AG20443 (cell line): ENCODE data around the gene PIP5KL1.

ENCODE experiments used
- DNase-seq: peaks from one replicate; pipeline ENCODE4 v3.0.0; 2012; ENCODE audit warnings: low spot score, mixed read lengths

PIP5KL1 gene

DNA sequence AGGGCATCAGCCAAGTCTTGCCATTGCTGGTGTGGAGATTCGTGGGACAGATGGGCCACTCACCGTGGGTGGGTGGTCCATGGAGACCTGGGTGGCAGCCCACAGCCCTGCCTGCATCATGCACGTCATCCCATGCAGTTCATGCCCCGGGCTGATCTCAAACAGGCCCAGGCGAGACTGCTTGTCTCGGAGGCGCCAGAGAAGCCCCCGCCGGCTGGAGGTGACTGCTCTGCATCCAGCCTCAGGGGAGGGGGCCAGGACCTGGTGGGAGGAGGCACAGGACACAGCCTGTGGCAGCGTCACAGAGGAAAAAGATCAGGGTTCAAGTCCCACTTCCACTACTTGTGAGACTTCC, 975 bp downstream of the PIP5KL1 start:
- DNase-seq, result no peak

DNA sequence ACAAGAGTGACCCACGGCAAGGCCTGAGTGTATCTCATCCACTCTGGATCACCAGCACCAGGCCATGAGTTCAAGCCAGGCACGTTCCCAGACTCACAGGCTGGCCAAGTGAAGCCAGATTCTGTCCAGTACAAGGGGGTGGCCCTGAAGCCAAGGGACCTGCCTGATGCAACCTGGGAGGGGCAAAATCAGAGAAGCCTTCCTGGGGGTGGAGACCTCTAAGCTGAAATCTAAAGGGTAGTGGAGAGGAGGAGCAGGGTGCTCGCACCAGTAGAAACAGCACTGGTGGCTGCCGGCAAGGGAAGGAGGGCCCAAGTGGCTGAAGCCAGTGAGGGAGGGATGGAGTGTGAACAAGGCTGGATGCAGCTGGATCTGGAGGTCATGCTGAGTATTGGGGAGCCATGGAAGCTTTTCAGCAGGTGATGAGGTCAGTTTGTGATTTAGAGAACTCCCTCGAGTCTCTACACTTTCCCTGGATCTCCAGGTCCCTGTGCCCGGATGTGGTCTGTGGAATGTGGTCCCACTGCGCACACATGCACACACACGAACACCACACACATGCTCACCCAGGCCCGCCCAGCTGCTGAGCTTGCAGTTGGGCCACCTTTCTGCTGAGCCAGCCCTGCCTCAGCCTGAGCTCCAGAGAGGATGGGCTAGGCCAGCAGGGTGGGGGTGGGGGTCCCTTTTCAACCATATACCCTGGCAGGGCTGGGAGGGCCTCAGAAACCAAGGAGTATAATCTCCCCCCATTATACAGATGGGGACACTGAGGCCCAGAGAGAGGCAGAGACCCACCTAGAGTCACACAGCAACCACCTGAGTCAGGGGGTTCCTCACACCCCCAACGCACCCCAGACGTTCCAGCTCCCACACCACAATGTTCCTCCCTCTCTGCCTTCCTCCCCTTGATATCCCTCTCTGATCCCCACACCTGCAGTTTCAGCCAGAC, 1.6 kb downstream of the PIP5KL1 start:
- no peak for DNase-seq

DNA sequence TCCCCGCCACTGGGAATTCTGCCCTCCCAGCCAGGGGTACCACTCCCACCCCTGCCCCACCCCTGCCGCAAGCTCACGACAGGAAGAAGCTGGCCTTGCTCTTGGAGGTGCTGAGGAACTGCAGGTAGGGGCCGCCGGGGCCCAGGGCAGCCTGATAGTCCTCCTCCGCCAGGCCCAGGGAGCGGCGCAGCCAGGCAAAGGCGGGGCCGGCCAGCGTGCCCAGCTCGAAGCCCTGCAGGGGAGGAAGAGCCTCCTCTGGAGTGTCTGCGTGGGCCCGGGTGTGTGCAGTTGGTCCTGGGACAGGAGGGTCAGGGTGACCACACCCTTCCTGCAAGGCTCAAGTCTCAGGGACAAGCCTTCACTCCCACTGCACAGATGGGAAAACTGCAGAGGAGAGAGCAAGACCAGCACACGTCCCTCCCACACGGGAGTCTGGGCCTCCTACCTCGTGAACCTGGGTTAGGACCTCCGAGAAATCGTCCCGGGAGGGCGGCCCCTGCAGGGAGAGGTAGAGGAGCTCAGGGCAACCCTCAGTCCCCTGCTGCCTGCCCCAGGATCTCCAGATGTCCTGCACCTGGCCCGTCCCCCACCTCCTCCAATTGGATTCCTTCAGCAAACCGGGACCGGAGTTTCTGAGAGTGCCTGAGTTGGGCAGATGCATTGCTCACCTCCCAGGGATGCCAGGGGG, 2.4 kb downstream of the PIP5KL1 start:
- DNase-seq, result no peak

DNA sequence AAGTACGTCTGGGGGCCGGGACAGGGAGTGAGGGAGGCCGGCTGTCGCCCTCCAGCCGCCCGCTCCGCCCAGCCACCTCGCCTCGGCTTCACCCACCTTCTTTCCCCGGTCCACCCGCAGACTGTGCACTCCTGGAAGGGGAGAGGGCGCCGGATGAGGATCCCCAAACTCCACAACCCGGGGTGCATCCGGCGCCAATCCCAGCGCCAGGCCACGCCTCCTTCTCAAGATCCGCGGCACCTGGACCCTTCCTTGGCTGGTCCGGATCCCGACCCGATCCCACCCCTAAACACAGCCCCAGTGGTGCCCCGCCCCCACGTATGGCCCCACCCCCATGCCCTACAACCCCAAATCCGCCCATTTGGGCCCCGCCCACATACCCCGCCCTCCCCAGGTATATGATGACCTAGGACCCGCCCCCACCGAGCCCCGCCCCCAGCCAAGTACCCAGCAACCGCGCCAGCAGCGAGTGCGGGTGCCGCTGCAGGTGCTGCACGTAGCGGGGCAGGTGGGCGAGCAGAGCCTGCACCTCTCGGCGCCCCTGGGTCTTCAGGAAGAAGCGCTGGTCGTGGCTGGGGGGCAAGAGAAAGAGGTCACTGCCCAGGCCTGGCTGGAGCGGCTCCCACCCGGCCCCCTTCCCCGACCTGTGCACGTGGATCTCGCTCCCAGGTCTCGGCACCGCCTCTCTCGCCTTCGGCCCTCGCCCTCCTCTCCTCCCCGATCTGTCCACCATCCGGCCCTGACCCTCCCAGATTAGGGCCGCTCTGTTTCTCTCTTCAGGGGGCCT, 3.2 kb downstream of the PIP5KL1 start:
- no peak for DNase-seq

DNA sequence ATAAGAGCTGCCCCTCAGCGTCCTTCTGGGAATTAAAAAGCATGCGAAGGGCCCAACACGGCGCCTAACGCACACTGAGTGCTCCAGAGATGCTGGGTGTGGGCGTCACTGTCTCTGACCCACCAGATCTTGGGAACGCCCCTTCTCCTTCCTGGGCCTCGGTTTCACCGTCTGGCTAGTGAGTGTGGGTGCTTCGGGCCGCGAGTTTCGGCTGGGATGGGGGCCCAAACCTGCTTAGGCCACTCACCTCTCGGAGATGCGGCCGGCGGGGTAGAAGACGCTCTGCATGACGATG, 3.7 kb downstream of the PIP5KL1 start:
- no peak for DNase-seq

DNA sequence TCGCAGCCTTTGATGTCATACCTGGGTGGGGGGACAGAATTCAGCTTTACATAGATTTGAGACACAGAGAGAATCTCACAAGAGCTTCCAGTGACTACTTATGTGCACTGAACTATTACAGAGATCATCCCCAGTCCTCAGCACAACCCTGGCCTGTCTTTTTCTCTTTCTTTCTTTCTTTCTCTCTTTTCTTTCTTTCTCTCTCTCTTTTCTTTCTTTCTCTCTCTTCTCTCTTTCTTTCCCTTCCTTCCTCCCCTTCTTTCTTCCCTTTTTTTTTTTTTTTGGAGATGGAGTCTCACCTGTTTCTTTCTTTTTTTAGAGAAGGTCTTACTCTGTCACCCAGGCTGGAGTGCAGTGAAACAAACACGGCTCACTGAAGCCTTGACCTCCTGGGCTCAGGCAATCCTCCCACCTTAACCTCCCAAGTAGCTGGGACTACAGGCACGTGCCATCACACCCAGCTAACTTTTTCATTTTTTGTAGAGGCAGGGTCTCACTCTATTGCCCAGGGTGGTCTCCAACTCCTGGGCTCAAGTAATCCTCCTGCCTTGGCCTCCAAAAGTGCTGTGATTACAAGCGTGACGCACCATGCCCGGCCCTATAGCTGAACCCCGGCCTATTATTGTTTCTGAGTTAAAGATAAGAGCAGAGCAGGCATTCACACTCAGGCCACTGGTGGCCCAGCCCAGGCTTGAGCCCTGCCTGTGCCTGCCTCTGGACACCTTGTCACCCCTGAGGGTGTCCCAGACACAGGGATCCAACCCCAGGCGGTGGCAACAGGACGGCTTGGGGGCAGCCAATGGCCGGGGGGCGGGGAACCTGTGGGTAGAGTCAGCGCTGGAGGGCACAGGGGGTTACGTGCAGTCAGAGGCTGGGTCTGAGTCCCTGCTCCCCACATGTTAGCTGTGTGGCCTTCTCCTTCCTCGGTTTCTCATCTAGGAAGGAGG, 4.3 kb downstream of the PIP5KL1 start:
- no peak for DNase-seq

DNA sequence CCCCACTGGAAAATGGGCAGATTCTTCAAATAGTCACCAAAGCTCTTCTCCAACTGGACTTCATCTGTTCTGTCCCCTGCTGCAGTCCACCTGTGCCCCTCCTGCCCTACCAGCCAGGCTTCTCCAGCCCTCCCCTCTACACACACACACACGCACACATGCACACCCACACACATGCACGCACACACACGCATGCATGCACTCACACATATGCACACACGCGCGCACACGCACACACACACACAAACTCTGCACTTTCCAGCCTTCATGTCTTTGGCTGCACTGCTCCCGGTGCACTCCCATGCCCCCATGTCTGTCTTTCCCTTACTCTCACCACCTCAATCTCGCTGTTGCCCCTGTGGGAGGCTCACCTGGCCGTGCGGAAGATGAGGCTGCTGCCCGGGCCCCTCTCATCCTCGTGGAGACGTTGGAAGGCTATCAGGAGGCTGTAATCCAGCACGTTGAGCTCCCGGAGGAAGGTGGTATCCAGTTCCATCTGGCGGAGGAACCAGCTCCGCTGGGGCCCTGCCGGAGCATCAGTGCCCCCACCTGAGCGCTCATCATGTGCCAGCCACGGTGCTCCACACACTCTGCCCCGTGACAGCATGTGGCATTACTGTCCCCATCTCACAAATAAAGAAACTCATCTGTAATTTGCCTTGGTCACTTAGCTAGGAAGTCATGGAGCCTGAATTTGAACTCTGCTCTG, 5.7 kb downstream of the PIP5KL1 start:
- DNase-seq, result no peak

DNA sequence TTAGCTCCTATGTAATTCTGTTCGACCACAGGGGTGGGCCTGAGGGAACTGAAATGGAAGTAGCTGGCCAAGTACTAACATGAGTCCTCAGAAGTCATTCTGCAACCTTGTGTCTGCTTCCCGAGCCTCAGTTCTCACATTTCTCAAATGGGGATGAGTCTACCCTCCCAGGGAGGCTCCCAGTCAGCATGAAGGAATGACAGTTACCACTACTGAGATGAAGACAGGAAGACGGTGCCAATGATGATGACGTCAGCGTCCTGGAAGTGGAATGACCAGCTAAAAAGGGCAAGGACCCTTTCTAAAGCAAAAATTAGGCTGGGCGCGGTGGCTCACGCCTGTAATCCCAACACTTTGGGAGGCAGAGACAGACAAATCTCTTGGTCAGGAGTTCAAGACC, 6.8 kb downstream of the PIP5KL1 start:
- DNase-seq, result peak; percentile 89

DNA sequence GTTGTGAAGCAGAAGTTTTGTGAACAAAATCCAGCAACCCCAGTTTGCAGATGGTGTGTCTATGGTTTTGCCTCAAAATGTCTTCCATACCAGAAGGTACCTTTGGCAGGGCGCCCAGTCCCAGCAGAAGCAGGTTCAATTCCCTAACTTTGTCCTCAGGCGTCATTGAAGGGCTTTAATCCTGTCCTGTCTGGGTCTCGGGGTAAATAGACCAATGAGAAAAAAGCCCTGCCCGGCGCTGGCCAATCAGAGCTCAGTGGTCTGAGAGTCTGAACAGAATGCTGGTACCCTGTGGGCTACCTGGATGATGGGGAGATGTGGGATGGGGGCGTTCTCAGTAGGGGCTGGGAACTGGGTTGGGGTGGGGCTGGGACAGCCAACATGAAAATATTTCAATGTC, 7.5 kb downstream of the PIP5KL1 start:
- no peak for DNase-seq

DNA sequence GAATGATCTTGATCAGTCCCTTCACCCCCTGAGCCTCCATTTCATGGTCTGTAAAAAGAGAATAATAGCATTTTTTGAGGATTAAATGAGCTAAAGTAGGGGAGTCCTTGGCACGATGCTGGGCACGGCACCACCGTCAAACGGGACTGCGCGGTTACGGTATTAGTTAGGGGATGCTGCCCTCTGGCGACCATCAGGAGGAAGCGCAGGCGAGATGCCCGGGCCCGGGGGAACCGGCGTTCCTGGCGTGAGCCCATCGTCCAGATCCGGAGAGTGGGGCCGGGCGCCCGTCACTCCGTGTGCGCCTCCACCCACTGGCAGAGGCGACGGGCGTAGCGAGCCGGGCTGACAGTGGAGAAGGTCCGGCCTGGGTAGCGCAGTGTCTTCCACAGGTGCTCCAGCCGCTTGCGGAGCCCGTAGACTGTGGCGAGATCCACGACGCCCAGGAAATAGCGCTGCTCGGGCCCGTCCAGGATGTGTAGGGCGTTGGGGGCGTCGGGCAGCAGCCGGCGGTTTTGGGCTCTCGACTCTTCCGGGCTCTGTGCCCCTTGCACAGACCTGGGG, 8.9 kb downstream of the PIP5KL1 start:
- peak; percentile 83 for DNase-seq

DNA sequence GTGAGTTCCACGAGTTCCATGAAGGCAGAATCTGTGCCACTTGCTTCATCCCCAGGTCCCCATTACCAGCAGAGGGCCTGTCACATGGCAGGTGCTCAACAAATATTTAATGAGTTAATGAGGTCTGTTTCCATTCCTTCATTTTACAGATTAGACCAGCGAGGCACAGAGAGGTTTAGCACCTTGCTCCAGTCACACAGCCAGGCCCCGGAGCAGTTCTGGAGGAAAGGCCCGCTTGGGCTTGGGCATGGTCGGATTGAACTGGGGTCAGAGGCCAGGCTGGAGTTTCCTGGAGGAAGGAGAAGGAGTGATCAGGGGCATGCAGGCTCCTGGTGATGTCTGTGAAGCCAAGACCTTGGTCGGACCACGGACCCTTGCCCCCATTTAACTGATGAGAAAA, 9.8 kb downstream of the PIP5KL1 start:
- DNase-seq, result no peak

DNA sequence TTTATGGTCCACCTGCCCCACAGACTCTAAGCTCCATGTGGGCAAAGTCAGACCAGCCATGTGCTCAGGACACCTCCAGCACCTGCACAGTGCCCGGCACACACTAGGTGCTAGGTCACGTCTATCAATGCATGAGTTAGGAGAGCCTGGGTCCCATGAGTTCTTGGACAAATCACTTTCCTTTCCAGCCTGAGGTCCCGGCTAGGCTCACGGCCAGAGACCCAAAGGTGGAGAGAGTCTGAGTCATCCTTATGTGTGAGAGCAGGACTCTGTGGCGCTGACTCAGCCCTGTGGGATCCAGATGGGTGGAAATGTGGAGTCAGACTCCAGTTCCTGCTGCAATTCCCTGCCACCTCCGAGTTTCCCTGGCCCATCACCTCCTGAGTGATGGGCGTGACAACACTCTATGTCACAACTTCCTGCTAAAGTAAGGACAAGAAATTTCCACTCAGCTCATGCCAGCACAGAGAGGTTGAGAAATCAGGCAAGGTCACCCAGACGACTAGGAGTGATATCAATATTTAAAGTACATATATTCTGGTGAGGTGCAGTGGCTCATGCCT, 11.2 kb downstream of the PIP5KL1 start:
- DNase-seq, result peak; percentile 89

DNA sequence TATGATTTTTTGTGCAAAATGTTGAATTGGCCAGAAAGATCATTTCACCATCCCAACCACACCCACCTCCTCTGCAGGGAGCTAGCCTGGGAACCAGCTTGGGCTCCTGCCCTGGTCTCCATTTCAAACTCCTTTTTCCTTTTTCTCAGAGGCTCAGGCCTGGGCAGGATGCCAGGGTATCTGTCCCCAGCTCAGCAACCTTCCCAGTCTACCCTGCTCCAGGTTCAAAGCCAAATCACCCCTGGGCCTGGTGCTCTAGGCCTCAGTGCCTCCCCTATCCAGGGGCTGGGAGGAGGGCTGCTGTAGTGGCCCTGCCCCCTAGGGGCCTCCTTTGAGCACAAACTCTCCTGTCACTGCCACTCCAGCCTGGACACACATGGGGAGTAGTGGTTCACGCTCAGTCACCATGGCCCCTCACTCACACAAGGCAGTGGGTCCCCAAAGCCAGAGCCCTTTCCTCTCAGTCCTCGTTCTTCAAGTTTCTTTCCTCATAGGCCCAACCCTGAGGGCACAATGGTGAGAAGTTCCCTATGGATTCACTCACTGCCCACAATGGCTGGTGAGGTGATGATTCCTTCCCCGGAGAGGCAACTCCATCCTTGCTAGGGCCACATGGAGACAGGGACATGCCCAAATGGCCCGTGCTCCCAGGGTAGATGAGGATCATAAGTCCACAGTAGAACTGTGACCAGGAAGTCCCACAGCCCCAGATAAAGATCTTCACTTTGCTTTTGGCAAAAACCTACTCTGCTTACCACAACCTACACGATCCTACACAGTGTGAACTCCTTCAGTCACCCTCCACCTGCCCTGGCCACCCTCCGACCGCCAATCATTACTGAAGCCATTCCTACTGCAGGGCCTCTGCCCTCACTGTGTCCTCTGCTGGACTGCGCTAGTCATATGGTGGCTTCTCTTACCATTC, 12.1 kb downstream of the PIP5KL1 start:
- no peak for DNase-seq

DNA sequence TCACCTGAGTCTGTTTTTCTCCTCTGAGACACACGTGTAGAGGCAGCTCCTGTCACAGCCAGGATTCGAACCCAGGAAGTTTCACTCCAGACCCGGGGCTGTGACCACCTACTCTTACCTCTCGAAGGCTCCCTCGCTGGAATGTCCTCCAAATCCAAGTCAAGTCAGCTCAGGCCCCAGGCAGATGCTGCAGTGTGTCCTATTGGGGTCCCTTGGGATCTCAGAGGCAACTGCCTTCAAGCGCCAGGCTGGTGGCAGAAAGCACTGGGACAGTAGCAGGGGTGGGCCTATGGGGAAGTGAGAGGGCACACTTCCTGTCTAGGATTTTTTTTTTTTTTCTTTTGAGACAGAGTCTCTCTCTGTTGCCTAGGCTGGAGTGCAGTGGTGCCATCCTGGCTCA, 13.0 kb downstream of the PIP5KL1 start:
- DNase-seq, result no peak

DNA sequence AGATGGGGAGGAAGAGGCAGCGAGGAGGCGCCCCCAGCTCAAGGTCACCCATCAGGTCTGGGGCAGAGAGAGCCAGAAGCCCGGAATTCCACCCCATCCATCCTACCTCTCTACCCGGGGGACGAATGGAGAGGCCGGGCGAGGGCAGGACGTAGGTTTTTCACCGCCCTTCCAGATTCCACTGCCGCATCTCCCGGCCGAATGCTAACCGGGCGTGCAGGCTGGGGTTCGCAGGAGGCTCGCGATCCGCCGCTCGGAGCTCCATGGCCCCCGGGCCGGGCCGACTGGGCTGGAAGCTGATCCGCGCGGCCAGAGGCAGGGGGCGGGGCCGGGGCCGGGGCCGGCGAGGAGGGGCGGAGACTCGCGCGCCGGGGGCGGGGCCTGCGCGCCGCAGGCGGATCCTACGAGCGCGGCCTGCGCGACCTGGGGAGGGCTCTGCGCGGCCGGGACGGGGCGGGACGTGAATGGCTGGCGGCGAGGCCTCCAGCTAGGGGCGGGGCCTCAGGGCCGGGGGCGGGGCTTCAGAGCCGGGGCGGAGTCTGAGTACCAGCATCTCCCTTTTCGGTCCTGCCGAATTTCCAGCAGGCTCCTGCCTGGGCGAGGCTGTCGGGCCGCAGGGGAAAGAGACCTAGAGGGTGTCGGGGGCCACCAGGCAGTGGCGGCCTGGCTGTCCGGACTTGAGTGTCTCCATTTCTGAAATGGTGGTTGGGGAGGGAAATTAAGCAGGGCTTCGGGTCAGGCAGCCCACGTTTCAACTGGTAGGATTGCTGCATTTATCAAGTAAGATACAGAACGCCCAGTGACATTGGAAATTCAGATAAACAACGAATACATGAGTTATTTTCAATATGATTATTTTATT, 13.6 kb downstream of the PIP5KL1 start, which contains the start of gene ST6GALNAC4:
Gene ST6GALNAC4, minus strand, starts transcription at position 322 of the 862 bp plus-strand sequence. CDS start 622 bp downstream, outside the sequence.
- peak; percentile 98 for DNase-seq

DNA sequence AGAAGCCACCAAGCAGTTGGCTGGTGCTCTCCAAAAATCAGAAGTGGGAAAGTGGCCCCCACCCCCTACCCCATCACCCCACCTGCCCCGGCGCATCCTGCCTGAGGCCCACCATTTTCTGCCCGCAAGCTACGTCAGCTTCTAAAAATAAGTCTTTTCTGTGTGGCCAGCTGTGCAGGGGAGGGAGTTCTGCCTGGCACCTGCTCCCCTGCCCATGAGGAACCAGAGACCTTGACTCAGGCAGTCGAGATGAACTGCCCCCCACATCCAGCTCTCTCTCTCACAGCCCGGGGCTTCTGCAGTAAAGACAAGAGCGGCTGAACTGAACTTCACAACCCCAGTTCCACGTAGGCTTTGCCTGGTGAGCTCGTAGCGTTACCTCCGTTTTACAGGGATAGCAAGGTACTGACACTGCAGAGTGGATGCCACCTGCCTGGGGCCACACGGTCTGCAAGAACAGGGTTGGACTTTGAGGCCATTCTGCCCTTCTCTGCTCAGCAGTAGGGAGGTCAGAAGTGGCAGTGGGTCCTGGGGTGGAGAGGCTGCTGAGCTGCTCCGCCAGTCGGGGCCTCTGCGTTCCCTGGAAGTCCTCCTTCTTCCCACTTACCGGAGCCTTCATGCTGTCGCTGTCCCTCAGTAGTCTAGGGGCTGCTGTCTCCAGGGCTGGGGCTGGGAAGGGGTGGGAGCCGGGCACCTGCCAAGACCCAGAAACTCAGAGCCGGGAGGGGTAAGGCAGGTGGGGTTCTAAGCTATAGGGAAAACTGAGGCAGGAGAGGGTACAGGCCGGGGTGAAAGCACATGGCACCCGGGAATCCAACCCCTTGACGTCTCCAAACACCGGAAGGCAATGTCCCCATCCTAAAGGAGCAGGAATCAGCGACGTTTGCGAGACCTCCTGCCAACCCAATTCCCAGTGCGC, 14.5 kb downstream of the PIP5KL1 start:
- no peak for DNase-seq

DNA sequence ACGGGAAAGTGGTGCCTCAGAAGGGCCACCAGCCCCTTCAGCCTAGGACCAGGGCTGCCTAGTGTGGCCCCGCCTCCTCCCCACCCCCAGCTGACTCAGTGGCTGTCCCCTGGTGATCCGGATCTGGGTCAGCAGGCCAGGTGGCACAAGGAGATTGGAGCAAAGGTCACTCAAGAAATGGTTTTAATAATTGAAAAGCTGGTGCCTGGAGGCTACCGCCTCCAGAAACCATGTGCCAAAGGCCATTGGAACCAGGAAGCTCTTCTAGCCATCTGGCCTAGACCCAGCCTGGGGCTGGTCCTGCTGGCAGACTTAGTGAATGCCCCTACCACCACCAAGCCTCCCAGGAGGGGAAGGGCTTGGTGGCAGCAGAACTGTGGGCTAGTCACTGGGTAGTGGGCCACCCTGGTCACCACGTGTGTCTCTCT, 15.2 kb downstream of the PIP5KL1 start:
- no peak for DNase-seq
